Body of pancreas (tissue), 4 donors: ENCODE results near the gene SOBP. TPM values are rescaled to one million over a fixed set of nuclear protein-coding genes. Genes with fewer than 3 reads are reported as not detected.

Experiments
- ATAC-seq: fragments of 150-250 bp; one replicate; pipeline ENCODE4 v1.9.1; 2016
- DNase-seq, 4 donors: peaks; one replicate each; pipeline ENCODE4 v3.0.0-alpha.2; 2019
- H3K27ac ChIP-seq, 4 donors: fragments of 200-600 bp; sonication (generic); 1 replicate in 3 of 4; 2 replicates in 1 of 4; pipeline versions ENCODE4 v1.5.1 to v1.6.1; 2016 to 2019; ENCODE audit warnings: mild to moderate bottlenecking in 1 of 4, mixed read lengths in 1 of 4, moderate library complexity in 1 of 4
- H3K27me3 ChIP-seq, 2 donors: fragments of 200-600 bp; sonication (generic); one replicate each; pipeline ENCODE4 v1.6.0; 2016; ENCODE audit warnings: mild to moderate bottlenecking in 1 of 2
- H3K36me3 ChIP-seq, 2 donors: fragments of 200-600 bp; sonication (generic); replicated peaks in 1 of 2; 2 replicates each; pipeline ENCODE4 v1.5.1; 2016; ENCODE audit warnings: low read depth in 2 of 2; ENCODE audit not compliant: insufficient read depth in 1 of 2
- H3K4me1 ChIP-seq: fragments of 200-600 bp; sonication (generic); one replicate; pipeline ENCODE4 v1.6.0; 2016
- H3K4me3 ChIP-seq, 2 donors: fragments of 200-600 bp; sonication (generic); 1 replicate in 1 of 2; 2 replicates in 1 of 2; pipeline ENCODE4 v1.5.1; 2016 to 2019
- H3K9me3 ChIP-seq, 3 donors: fragments of 200-600 bp; sonication (generic); 1 replicate in 2 of 3; 2 replicates in 1 of 3; pipeline ENCODE4 v1.5.1; 2016
- POLR2A ChIP-seq, 3 donors: fragments of 450-650 bp; IDR thresholded peaks; one replicate each; pipeline ENCODE4 v1.6.1; 2016; ENCODE audit warnings: antibody characterized with exemption in 3 of 3, mild to moderate bottlenecking in 2 of 3
- WGBS, 2 donors: methylation state at CpG; one replicate each; pipeline ENCODE4 v1.1.5; 2017; 5-methylcytosine and 5-hydroxymethylcytosine counted together
- intact Hi-C: fragments of 100-400 bp; cut with DNase I; formaldehyde crosslinking; loops from one replicate; pipeline ENCODE4 v1.15.1; 2023
- total RNA-seq, 2 donors: library from RNA; depleted of rRNA; stranded (reverse); fragments of >200 nt; gene quantifications; one replicate each; pipeline ENCODE4 v1.1.0, GENCODE V29; 2016
- TF ChIP-seq, protein P1 (sequence below), 7 experiments: fragments of 450-650 bp in 4 of 7; fragments of 200-600 bp in 3 of 7; sonication (generic) in 3 of 7; IDR thresholded peaks; one replicate each; pipeline ENCODE4 v1.5.1; 2016 to 2019; ENCODE audit warnings: antibody characterized with exemption in 7 of 7

SOBP gene
- total RNA-seq, 2 donors from 2014 or later = 0.66 to 3.1 TPM

DNA sequence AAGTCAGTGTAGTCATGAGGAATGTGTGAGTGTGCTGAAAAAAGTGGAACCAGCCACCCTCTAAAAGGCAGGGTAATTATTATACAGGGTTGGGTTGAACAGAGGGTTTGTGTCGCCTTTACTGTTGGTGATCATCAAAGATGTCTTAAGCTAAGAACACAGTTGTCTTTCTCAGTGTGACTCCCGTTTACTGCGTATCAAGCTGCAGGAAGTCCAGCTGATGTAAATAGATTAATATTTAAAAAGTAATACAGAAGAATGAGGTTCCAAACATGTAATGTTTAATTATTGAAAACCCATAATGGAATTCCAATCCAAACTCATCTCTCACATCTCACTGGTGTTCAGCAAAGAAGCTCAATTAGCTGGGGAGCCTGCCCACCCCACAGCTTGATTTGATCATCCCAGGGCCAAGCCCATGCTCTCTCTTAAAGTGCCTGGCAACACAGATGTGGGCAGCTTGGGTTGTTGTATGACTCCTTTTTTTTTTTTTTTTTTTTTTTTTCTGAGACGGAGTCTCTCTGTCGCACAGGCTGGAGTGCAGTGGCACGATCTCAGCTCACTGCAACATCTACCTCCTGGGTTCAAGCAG, 127.5 kb downstream of the SOBP start:
- intact Hi-C loops = no loop called here
- Histone ChIP-seq H3K4me3 (no peak overlapping the region), H3K36me3 (no peaks in the 10 kb centered on the region), H3K27ac (no peak overlapping the region), H3K4me1 (no peaks in the 10 kb centered on the region), H3K27me3 (no peaks in the 10 kb centered on the region), H3K9me3 (no peaks in the 10 kb centered on the region)
- DNase-seq (peak in 1 of 4 donors; percentile 9), ATAC-seq (no peak)
- WGBS, 2 donors = 78 to 81% methylated on average over 6 of the region's 6 CpGs
- TF ChIP-seq, protein P1, sequence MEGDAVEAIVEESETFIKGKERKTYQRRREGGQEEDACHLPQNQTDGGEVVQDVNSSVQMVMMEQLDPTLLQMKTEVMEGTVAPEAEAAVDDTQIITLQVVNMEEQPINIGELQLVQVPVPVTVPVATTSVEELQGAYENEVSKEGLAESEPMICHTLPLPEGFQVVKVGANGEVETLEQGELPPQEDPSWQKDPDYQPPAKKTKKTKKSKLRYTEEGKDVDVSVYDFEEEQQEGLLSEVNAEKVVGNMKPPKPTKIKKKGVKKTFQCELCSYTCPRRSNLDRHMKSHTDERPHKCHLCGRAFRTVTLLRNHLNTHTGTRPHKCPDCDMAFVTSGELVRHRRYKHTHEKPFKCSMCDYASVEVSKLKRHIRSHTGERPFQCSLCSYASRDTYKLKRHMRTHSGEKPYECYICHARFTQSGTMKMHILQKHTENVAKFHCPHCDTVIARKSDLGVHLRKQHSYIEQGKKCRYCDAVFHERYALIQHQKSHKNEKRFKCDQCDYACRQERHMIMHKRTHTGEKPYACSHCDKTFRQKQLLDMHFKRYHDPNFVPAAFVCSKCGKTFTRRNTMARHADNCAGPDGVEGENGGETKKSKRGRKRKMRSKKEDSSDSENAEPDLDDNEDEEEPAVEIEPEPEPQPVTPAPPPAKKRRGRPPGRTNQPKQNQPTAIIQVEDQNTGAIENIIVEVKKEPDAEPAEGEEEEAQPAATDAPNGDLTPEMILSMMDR (IDR thresholded peaks at IDR 0.05) = no peak
- no peak for TF ChIP-seq POLR2A (IDR thresholded peaks at IDR 0.05)

DNA sequence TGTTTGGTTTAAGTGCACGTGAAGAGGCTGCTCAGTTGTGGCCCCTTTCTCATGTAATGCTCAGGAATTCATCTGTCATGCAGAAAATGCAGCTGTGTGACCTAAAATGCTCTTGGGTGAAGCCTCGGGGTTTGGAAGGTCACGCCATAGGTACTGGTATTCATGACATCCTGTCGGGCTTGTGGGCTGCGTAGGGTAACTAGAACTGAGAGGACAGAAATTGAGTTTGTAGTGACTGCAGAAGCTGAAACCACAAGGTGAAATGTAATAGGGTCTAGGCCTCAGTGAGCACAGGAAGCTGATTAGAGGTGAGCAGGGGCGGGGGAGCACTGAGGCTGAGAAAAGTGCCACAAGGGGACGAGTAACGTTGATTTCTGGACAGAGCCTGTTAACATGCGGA, 128.8 kb downstream of the SOBP start:
- intact Hi-C loops = no loop called here
- TF ChIP-seq, protein P1 (IDR thresholded peaks at IDR 0.05) = no peak
- TF ChIP-seq POLR2A (IDR thresholded peaks at IDR 0.05) = no peak
- Histone ChIP-seq H3K27me3 (no peaks in the 10 kb centered on the region), H3K4me1 (no peaks in the 10 kb centered on the region), H3K4me3 (no peak overlapping the region), H3K27ac (no peak overlapping the region), H3K9me3 (no peaks in the 10 kb centered on the region), H3K36me3 (no peaks in the 10 kb centered on the region)
- ATAC-seq (no peak), DNase-seq (no peak)
- 85 to 87% methylated on average over 9 of the region's 9 CpGs for WGBS, 2 donors

DNA sequence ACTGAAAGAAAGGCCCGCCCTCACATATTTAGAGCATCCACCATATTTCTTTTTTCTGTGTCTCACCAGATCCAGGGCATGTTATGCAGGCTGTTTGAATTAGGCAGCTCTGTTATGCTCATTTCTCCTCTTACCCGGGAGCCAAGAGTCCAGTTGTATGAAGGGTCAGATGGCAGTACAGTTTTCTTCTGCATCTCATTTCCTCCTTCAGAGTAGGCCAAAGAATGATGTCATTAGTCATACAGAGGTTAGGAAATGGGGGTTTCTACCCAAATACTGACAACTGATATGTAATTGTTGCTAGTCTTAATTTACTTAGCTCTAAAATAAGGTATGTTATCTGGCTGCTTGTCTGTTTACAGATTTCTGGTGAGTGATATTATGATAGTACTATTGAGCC, 130.8 kb downstream of the SOBP start:
- intact Hi-C loops = no loop called here

DNA sequence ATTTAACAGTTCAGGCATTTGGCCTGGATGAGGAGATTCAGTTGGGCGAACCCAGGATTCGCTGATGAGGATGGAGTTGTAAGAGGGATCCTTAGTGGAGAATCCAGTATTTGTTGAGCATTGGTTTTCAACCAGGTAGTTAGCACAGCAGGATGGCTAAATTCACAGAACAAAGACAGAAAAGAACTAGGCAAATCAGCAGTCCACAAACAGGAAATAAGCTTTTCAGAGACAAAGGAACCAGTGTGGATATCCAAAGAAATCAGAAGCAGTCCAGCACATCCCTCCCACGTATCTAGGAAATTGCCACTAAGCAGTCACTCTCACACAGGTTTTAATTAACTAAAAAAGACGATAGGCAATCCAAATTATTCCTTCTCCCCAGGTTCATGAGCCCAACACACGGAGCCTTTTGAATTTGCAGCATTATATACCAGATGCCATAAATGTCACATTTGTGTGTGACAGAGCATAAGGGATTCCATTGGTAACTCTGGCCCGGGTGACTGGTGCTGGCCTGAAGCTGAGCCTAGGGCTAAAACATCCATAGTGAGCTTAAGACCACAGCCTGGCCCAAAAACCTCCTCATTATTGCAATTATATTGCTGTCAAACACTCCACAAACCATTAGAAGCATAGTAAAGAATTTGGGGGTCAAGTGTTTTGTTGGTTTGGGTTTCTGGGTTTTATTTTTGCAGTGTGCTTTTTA, 131.5 kb downstream of the SOBP start:
- WGBS, 2 donors = 79 to 80% methylated on average over 6 of the region's 6 CpGs
- Histone ChIP-seq H3K27ac (no peak overlapping the region), H3K27me3 (no peaks in the 10 kb centered on the region), H3K36me3 (no peaks in the 10 kb centered on the region), H3K4me1 (no peaks in the 10 kb centered on the region), H3K9me3 (no peaks in the 10 kb centered on the region), H3K4me3 (no peak overlapping the region)
- ATAC-seq = no peak
- TF ChIP-seq POLR2A (IDR thresholded peaks at IDR 0.05) = no peak
- TF ChIP-seq, protein P1 (IDR thresholded peaks at IDR 0.05) = no peak
- DNase-seq = no peak
- intact Hi-C loops = no loop called here

More for the DNA sequence above, 130.8 kb downstream of the SOBP start:
- TF ChIP-seq POLR2A (IDR thresholded peaks at IDR 0.05) = no peak
- TF ChIP-seq, protein P1 (IDR thresholded peaks at IDR 0.05) = no peak
- WGBS, 2 donors = 87% methylated on average over 2 of the region's 2 CpGs
- DNase-seq (no peak), ATAC-seq (no peak)
- Histone ChIP-seq H3K9me3 (no peaks in the 10 kb centered on the region), H3K4me1 (no peaks in the 10 kb centered on the region), H3K27me3 (no peaks in the 10 kb centered on the region), H3K36me3 (no peaks in the 10 kb centered on the region), H3K27ac (no peak overlapping the region), H3K4me3 (no peak overlapping the region)

DNA sequence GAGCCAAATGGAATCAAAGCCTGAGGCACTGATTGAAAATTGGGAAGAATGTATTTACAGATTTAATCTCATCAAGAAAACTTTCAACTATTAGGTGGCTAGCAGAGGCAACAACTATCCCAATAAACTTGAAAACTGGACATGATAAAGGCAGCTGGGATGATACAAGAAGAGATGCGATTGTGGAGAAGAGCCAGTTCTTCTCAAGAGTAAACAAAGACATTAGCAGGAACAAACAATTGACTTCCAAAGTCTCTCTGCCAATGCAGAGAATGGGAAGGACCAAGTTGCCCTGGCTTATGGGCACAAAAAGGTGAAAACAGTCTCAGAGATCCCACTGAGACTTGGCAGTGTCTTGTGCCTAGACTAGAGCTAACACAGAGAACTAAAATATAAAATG, 132.4 kb downstream of the SOBP start:
- Histone ChIP-seq H3K27me3 (no peaks in the 10 kb centered on the region), H3K4me3 (no peak overlapping the region), H3K27ac (no peak overlapping the region), H3K36me3 (no peaks in the 10 kb centered on the region), H3K4me1 (no peaks in the 10 kb centered on the region), H3K9me3 (no peaks in the 10 kb centered on the region)
- DNase-seq (no peak), ATAC-seq (no peak)
- TF ChIP-seq POLR2A (IDR thresholded peaks at IDR 0.05) = no peak
- TF ChIP-seq, protein P1 (IDR thresholded peaks at IDR 0.05) = no peak
- intact Hi-C loops = no loop called here
- 48 to 59% methylated on average over 1 of the region's 1 CpG for WGBS, 2 donors
